Peyer's patch (tissue), 4 donors: ENCODE results near the gene BCL7A. TPM values are rescaled to one million over a fixed set of nuclear protein-coding genes. Genes with fewer than 3 reads are reported as not detected.
A peak's percentile ranks its signal among the peaks of the same experiment; 100 is the strongest.

ENCODE experiments used
- DNase-seq, 3 donors: peaks; one replicate each; pipeline ENCODE4 v3.0.0-alpha.2; 2017 to 2019
- H3K27ac ChIP-seq, 4 donors: fragments of 200-600 bp; sonication (generic); one replicate each; pipeline ENCODE4 v1.5.1; 2016 to 2019
- H3K27me3 ChIP-seq, 2 donors: fragments of 200-600 bp; sonication (generic); one replicate each; pipeline ENCODE4 v1.5.1; 2019
- H3K36me3 ChIP-seq, 3 donors: fragments of 200-600 bp; sonication (generic); one replicate each; pipeline ENCODE4 v1.5.1; 2016 to 2019
- H3K4me1 ChIP-seq, 4 donors: fragments of 200-600 bp; sonication (generic); one replicate each; pipeline ENCODE4 v1.5.1; 2016 to 2019
- H3K4me3 ChIP-seq, 4 donors: fragments of 200-600 bp; sonication (generic); 1 replicate in 3 of 4; 2 replicates in 1 of 4; pipeline ENCODE4 v1.5.1; 2016 to 2019; ENCODE audit warnings: mild to moderate bottlenecking in 1 of 4
- H3K9me3 ChIP-seq, 4 donors: fragments of 200-600 bp; sonication (generic); one replicate each; pipeline ENCODE4 v1.5.1; 2016 to 2019; ENCODE audit warnings: mild to moderate bottlenecking in 1 of 4
- POLR2A ChIP-seq, 2 donors: fragments of 450-650 bp; IDR thresholded peaks; one replicate each; pipeline ENCODE4 v1.5.1; 2017; ENCODE audit warnings: antibody characterized with exemption in 2 of 2, mild to moderate bottlenecking in 2 of 2, moderate library complexity in 2 of 2
- total RNA-seq, 4 donors: library from RNA; depleted of rRNA; stranded (reverse); fragments of >200 nt; gene quantifications; one replicate each; pipeline ENCODE4 v1.1.0, GENCODE V29; 2016
- TF ChIP-seq, protein P1 (sequence below), 6 experiments: fragments of 450-650 bp in 4 of 6; fragments of 200-600 bp in 2 of 6; sonication (generic) in 1 of 6; IDR thresholded peaks; one replicate each; pipeline ENCODE4 v1.5.1; 2017 to 2019; ENCODE audit warnings: antibody characterized with exemption in 6 of 6, mild to moderate bottlenecking in 3 of 6, moderate library complexity in 1 of 6

BCL7A gene
- total RNA-seq, 4 donors from 2014 or later: 3.3 to 23.9 (median 4.4) TPM

DNA sequence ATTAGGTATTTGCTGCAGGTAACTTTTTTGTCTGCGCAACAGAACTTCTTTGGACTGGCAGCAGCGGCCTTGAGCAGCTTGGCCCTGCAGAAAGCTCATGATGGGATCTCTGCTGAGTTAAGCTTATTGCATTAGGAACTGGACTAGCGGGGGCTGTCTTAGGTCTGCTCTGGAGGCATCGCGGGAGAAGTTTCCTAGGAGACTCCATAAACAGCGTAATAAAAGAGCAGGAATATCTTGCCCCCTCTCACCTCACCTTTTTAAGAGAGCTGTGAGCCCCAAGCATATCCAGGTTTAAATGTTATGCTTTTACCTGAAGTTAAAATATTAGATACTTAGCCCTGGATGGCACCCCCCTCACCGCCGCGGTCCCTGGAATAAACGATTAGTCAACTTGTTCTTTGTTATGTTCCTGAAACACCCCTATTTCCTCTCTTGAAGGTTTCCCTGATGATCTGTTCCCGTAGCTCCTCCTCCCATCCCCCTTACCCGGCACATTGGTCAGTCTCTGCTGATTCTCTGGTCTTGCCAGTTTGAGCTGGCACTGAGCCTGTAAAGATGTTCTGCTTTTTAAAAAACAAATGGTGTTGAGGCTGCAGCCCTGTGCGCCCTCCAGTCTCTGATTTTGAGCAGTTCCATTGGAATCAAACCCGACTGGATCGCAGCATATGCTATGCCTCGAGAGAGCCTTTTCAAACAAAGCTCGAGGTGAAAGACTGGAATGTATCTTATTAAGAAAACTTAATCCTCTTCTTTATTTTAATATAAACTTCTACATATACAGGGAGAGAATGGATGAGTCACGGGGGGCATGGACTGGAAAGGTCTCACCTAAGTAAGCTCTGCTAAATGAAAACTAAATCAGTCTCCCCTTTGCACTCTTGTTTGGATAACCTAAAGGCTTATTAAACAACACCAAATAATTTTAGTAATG lies 58.7 kb downstream of the BCL7A start:
- Histone ChIP-seq H3K36me3 (peaks cover 0 to 11% (median 0%) of the 10 kb centered on the region in 3 donors), H3K4me1 (peaks cover 4 to 50% (median 23%) of the 10 kb centered on the region in 4 donors), H3K4me3 (peak overlapping the region; percentile 71 to 93 (median 81)), H3K27me3 (no peaks in the 10 kb centered on the region), H3K9me3 (no peaks in the 10 kb centered on the region), H3K27ac (peak overlapping the region; percentile 80 to 91 (median 84))
- peak; percentile 46 to 54 for TF ChIP-seq POLR2A (IDR thresholded peaks at IDR 0.05)
- TF ChIP-seq, protein P1, sequence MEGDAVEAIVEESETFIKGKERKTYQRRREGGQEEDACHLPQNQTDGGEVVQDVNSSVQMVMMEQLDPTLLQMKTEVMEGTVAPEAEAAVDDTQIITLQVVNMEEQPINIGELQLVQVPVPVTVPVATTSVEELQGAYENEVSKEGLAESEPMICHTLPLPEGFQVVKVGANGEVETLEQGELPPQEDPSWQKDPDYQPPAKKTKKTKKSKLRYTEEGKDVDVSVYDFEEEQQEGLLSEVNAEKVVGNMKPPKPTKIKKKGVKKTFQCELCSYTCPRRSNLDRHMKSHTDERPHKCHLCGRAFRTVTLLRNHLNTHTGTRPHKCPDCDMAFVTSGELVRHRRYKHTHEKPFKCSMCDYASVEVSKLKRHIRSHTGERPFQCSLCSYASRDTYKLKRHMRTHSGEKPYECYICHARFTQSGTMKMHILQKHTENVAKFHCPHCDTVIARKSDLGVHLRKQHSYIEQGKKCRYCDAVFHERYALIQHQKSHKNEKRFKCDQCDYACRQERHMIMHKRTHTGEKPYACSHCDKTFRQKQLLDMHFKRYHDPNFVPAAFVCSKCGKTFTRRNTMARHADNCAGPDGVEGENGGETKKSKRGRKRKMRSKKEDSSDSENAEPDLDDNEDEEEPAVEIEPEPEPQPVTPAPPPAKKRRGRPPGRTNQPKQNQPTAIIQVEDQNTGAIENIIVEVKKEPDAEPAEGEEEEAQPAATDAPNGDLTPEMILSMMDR (IDR thresholded peaks at IDR 0.05): no peak
- DNase-seq: peak; percentile 57 to 80 (median 59)

DNA sequence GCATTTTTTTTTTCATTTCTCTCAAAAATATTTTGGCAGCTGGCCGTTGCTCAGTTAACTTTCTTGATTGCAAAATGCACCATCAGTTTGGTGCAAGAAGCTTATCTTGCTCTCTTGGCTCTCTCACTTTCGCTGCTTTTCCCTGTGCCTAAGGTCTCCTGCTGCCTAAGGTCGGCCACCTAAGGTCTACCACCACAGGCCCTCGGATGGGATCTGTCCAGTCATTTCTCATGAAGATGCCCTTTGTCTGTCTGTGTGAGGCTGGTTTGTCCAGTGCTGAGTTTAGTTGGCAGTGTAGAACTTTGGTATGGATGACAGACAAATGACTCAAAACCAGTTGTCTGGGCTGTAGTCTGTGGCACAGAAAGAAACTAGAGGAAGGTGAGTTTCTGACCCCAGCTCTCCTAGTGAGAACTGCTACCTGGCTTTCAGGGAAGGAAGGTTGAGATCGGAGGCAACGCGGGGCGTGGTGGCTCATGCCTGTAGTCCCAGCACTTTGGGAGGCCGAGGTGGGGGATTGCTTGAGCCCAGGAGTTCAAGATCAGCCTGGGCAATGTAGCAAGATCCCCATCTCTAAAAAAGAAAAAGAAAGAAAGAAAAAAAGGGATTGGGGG lies 59.5 kb downstream of the BCL7A start:
- H3K4me1 ChIP-seq: peaks cover 4 to 57% (median 25%) of the 10 kb centered on the region in 4 donors
- DNase-seq: peak in 1 of 3 donors; percentile 55
- peak overlapping the region; percentile 71 to 93 (median 81) for H3K4me3 ChIP-seq

GRCh38 chr12:122081697-122082221 lies 60.1 kb downstream of the BCL7A start:
- peaks cover 4 to 63% (median 25%) of the 10 kb centered on the region in 4 donors for H3K4me1 ChIP-seq
- peak overlapping the region; percentile 80 to 91 (median 84) for H3K27ac ChIP-seq
- peak overlapping the region; percentile 71 to 93 (median 81) for H3K4me3 ChIP-seq
- H3K36me3 ChIP-seq: peaks cover 0 to 14% (median 0%) of the 10 kb centered on the region in 3 donors
- peak; percentile 47 to 77 (median 67) for DNase-seq
- no peak for TF ChIP-seq POLR2A (IDR thresholded peaks at IDR 0.05)
- TF ChIP-seq, protein P1 (IDR thresholded peaks at IDR 0.05): peak in 2 of 6 experiments; percentile 5 to 30
- H3K9me3 ChIP-seq: no peaks in the 10 kb centered on the region
- H3K27me3 ChIP-seq: no peaks in the 10 kb centered on the region

More for the DNA sequence above, 59.5 kb downstream of the BCL7A start:
- Histone ChIP-seq H3K27me3 (no peaks in the 10 kb centered on the region), H3K9me3 (no peaks in the 10 kb centered on the region), H3K36me3 (peaks cover 0 to 14% (median 0%) of the 10 kb centered on the region in 3 donors), H3K27ac (peak overlapping the region; percentile 80 to 91 (median 84))
- TF ChIP-seq, protein P1 (IDR thresholded peaks at IDR 0.05): no peak
- TF ChIP-seq POLR2A (IDR thresholded peaks at IDR 0.05): no peak

- Histone ChIP-seq H3K27ac (peak overlapping the region; percentile 80 to 91 (median 84)), H3K4me1 (peaks cover 3 to 64% (median 18%) of the 10 kb centered on the region in 4 donors), H3K36me3 (peaks cover 0 to 14% (median 0%) of the 10 kb centered on the region in 3 donors), H3K27me3 (no peaks in the 10 kb centered on the region), H3K9me3 (no peaks in the 10 kb centered on the region), H3K4me3 (peak overlapping the region in 2 of 4 donors; percentile 87 to 93)
- peak in 1 of 3 donors; percentile 15 for DNase-seq
- TF ChIP-seq, protein P1 (IDR thresholded peaks at IDR 0.05): no peak
- no peak for TF ChIP-seq POLR2A (IDR thresholded peaks at IDR 0.05)
Observed at GRCh38 chr12:122082621-122083356, 61.1 kb downstream of the BCL7A start.
